DOHH2 (cell line): Measurements from ENCODE around the gene CD52.

Experiments
- H3F3A ChIP-seq: fragments of 200-600 bp; sonication (generic), shearing (Covaris generic); 2 replicates; pipeline ENCODE4 v1.6.0; 2016; ENCODE audit warnings: antibody characterized with exemption, mild to moderate bottlenecking; ENCODE audit not compliant: control insufficient read depth, insufficient read depth
- H3K27ac ChIP-seq: fragments of 200-600 bp; sonication (generic); 2 replicates; pipeline ENCODE4 v1.5.1; 2014; ENCODE audit warnings: low read depth, mild to moderate bottlenecking, low read length, moderate library complexity
- H3K27me3 ChIP-seq: fragments of 200-600 bp; sonication (generic); 2 replicates; pipeline ENCODE4 v1.6.1; 2014; ENCODE audit warnings: mild to moderate bottlenecking, low read length, mixed read lengths; ENCODE audit not compliant: control insufficient read depth
- H3K36me3 ChIP-seq: fragments of 200-600 bp; sonication (generic); 2 replicates; pipeline ENCODE4 v1.6.1; 2014; ENCODE audit warnings: mild to moderate bottlenecking, low read length, moderate library complexity, mixed read lengths; ENCODE audit not compliant: control insufficient read depth
- H3K4me1 ChIP-seq: fragments of 200-600 bp; sonication (generic); 2 replicates; pipeline ENCODE4 v1.6.1; 2014; ENCODE audit warnings: mild to moderate bottlenecking, low read length, mixed read lengths; ENCODE audit not compliant: control insufficient read depth
- H3K4me2 ChIP-seq: fragments of 200-600 bp; sonication (generic); 2 replicates; pipeline ENCODE4 v1.6.0; 2014; ENCODE audit warnings: mild to moderate bottlenecking, low read length, moderate library complexity
- H3K4me3 ChIP-seq: fragments of 200-600 bp; sonication (generic); 2 replicates; pipeline ENCODE4 v1.5.1; 2014; ENCODE audit warnings: mild to moderate bottlenecking, low read length, mixed read lengths
- H3K79me2 ChIP-seq: fragments of 200-600 bp; sonication (generic); 2 replicates; pipeline ENCODE4 v1.6.1; 2014; ENCODE audit warnings: mild to moderate bottlenecking, low read length, mixed read lengths; ENCODE audit not compliant: control insufficient read depth
- H3K9me2 ChIP-seq: fragments of 200-600 bp; sonication (generic); replicated peaks from 2 replicates; pipeline ENCODE4 v1.6.1; 2014; ENCODE audit warnings: mild to moderate bottlenecking, low read length, mixed read lengths; ENCODE audit not compliant: control insufficient read depth
- H3K9me3 ChIP-seq: fragments of 200-600 bp; sonication (generic); 2 replicates; pipeline ENCODE4 v1.6.1; 2014; ENCODE audit warnings: antibody characterized with exemption, low read length, mixed read lengths; ENCODE audit not compliant: control insufficient read depth, insufficient read depth
- H4K20me1 ChIP-seq: fragments of 200-600 bp; sonication (generic); 2 replicates; pipeline ENCODE4 v1.6.0; 2014; ENCODE audit warnings: low read depth, mild to moderate bottlenecking, antibody characterized with exemption, low read length, moderate library complexity; ENCODE audit not compliant: control insufficient read depth, insufficient read depth
- EZH2phosphoT487 ChIP-seq: fragments of 200-600 bp; sonication (generic); IDR thresholded peaks from 2 replicates; pipeline ENCODE4 v1.6.1; 2017; ENCODE audit warnings: borderline replicate concordance, mild to moderate bottlenecking, antibody characterized with exemption, low read length, moderate library complexity, mixed read lengths
- TF ChIP-seq, protein P1 (sequence below): fragments of 200-600 bp; sonication (generic); IDR thresholded peaks from one replicate; pipeline ENCODE4 v1.5.1; 2014; ENCODE audit warnings: antibody characterized with exemption, mild to moderate bottlenecking, low read depth, low read length; ENCODE audit not compliant: poor library complexity, severe bottlenecking

Gene CD52

DNA sequence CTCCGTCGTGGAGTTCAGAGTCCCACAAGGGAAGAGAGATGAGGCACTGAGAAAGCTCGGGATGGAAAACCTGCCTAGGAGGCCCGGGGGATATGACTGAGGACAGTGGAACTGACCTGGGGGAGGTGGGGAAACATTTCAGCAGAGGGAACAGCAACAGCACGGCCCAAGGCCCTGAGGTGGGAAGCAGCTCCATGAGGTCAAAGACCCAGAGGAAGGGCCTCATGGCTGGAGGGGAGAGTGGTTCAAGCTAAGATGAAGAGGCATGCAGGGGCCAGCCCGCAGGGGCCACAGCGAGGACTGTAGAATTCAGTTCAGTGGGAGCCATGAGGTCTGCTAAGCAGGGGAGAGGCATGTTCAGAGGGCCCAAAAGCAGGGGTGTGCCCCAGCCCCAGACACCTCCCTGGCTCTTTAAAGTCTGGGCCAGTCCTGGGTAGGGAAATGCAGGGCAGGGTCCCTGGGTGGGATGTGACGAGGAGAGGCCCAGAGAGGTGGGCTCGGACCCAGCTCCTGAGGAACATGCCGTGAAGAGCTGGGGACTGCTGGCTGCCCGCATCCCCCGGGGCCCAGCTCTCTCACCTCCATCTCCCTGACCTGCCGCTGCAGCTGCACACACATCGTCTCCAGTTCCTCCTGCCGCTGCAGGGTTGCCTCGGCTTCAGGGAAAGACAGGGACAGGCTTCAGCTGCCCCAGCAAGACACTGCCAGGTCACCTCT is 21.3 kb upstream of the CD52 start:
- peaks cover 45% of the 10 kb centered on the region for H3K4me1 ChIP-seq
- H3K9me3 ChIP-seq = no peaks in the 10 kb centered on the region
- H3K27me3 ChIP-seq = no peaks in the 10 kb centered on the region
- peaks cover 5% of the 10 kb centered on the region; the same call in 1 of the 2 replicates for H3F3A ChIP-seq
- no peak overlapping the region for H3K27ac ChIP-seq
- H3K36me3 ChIP-seq = peaks cover 24% of the 10 kb centered on the region
- H3K79me2 ChIP-seq = no peaks in the 10 kb centered on the region; the same call in 1 of the 2 replicates
- no peaks in the 10 kb centered on the region for H4K20me1 ChIP-seq
- no peaks in the 10 kb centered on the region for H3K9me2 ChIP-seq
- TF ChIP-seq, protein P1, sequence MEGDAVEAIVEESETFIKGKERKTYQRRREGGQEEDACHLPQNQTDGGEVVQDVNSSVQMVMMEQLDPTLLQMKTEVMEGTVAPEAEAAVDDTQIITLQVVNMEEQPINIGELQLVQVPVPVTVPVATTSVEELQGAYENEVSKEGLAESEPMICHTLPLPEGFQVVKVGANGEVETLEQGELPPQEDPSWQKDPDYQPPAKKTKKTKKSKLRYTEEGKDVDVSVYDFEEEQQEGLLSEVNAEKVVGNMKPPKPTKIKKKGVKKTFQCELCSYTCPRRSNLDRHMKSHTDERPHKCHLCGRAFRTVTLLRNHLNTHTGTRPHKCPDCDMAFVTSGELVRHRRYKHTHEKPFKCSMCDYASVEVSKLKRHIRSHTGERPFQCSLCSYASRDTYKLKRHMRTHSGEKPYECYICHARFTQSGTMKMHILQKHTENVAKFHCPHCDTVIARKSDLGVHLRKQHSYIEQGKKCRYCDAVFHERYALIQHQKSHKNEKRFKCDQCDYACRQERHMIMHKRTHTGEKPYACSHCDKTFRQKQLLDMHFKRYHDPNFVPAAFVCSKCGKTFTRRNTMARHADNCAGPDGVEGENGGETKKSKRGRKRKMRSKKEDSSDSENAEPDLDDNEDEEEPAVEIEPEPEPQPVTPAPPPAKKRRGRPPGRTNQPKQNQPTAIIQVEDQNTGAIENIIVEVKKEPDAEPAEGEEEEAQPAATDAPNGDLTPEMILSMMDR = no peak
- TF ChIP-seq EZH2phosphoT487 = no peak
- H3K4me3 ChIP-seq = no peak overlapping the region
- H3K4me2 ChIP-seq = no peak overlapping the region

DNA sequence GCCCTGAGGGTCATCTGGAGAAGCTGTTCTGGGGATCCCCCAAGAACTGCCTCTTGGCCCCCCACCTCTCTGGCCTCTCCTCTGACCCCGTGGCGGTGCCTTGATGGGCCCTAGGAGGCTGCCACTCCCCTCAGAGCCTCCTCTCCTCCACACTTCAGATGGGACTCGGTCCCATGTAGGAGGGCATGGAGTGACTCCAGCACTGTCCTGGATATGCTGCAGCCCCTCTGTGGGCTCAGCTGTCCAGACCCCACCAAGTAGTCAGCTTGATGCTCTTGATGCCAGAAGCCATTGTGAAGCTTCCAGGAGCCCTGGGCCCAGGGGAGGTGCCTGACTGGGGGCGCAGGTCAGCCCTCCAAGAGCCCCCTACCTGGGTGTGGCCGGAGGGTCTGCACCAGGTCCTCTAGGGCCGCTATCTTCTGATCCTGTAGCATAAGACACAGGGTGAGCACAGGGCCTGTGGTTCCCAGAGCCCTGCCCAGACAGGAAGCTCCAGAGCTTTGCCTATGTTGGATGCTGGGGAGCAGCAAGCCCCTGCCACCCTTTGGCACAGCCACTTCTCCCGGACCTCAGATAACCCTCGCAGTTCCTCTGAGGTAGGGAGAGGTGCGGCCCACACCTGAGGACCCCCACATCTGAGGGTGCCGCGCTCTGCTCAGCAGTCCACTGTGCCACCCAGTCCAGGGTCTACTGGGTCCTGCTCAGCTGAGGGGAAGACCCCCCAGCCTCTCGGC is 20.5 kb upstream of the CD52 start:
- Histone ChIP-seq H3K4me3 (no peak overlapping the region), H3K9me2 (no peaks in the 10 kb centered on the region), H3K36me3 (peaks cover 19% of the 10 kb centered on the region), H3K27me3 (no peaks in the 10 kb centered on the region), H3K79me2 (no peaks in the 10 kb centered on the region; the same call in 1 of the 2 replicates), H4K20me1 (no peaks in the 10 kb centered on the region), H3K4me1 (peaks cover 38% of the 10 kb centered on the region), H3K9me3 (no peaks in the 10 kb centered on the region), H3F3A (peaks cover 5% of the 10 kb centered on the region; the same call in 1 of the 2 replicates), H3K4me2 (no peak overlapping the region), H3K27ac (no peak overlapping the region)
- TF ChIP-seq, protein P1 = no peak
- TF ChIP-seq EZH2phosphoT487 = no peak

DNA sequence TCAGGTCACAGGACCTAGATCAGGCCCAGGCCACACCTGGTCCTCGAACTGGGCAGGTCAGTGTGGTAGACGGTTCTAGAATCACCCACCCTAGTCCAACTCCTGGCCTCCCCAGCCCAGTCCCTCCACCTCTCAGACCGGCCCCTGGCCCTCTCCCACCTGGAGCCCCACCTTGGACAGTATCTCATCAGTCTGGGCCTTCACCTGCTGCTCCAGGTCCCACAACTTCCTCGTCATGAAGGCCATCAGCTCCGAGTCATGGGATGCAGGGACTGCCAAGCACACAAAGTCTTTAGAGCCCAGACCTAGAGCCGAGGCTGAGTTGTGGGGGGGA is 20.0 kb upstream of the CD52 start:
- Histone ChIP-seq H3K9me3 (no peaks in the 10 kb centered on the region), H3F3A (peaks cover 4% of the 10 kb centered on the region; the same call in 1 of the 2 replicates), H3K79me2 (peaks cover 4% of the 10 kb centered on the region), H3K4me1 (peaks cover 36% of the 10 kb centered on the region), H3K4me3 (no peak overlapping the region), H3K4me2 (no peak overlapping the region), H3K36me3 (peaks cover 19% of the 10 kb centered on the region), H4K20me1 (no peaks in the 10 kb centered on the region), H3K27ac (no peak overlapping the region), H3K27me3 (no peaks in the 10 kb centered on the region), H3K9me2 (no peaks in the 10 kb centered on the region)
- no peak for TF ChIP-seq EZH2phosphoT487
- TF ChIP-seq, protein P1 = no peak
